ENCODE measurements around the gene C14orf180.

Gene C14orf180

GRCh38 chr14:104572024-104572626 is 7.4 kb upstream of the C14orf180 start:
- Histone ChIP-seq H3K27me3 (ENCODE audit: control insufficient read depth in 2 of 2, insufficient read depth in 2 of 2, low read length in 2 of 2) (no peaks in the 10 kb centered on the region), H3K27ac (ENCODE audit: low read depth in 2 of 2, low read length in 2 of 2) (no peak overlapping the region), H3K4me1 (ENCODE audit: control insufficient read depth in 2 of 2, insufficient read depth in 2 of 2, low read length in 2 of 2) (peaks cover 9 to 12% of the 10 kb centered on the region in 2 donors), H3K4me3 (ENCODE audit: low read length in 2 of 2) (no peak overlapping the region), H3K9ac (ENCODE audit: low read depth in 1 of 2, low read length in 2 of 2) (no peak overlapping the region), H3K9me3 (ENCODE audit: control insufficient read depth in 2 of 2, low read length in 2 of 2) (no peaks in the 10 kb centered on the region), H3K36me3 (ENCODE audit: control insufficient read depth in 2 of 2, insufficient read depth in 2 of 2, low read length in 2 of 2) (no peaks in the 10 kb centered on the region)

GRCh38 chr14:104572668-104573067 is 6.9 kb upstream of the C14orf180 start:
- Histone ChIP-seq H3K9ac (ENCODE audit: low read depth in 1 of 2, low read length in 2 of 2) (no peak overlapping the region), H3K36me3 (ENCODE audit: control insufficient read depth in 2 of 2, insufficient read depth in 2 of 2, low read length in 2 of 2) (no peaks in the 10 kb centered on the region), H3K4me1 (ENCODE audit: control insufficient read depth in 2 of 2, insufficient read depth in 2 of 2, low read length in 2 of 2) (peaks cover 14 to 17% of the 10 kb centered on the region in 2 donors), H3K27me3 (ENCODE audit: control insufficient read depth in 2 of 2, insufficient read depth in 2 of 2, low read length in 2 of 2) (no peaks in the 10 kb centered on the region), H3K27ac (ENCODE audit: low read depth in 2 of 2, low read length in 2 of 2) (no peak overlapping the region), H3K4me3 (ENCODE audit: low read length in 2 of 2) (no peak overlapping the region), H3K9me3 (ENCODE audit: control insufficient read depth in 2 of 2, low read length in 2 of 2) (no peaks in the 10 kb centered on the region)

- Histone ChIP-seq H3K4me3 (ENCODE audit: low read length in 2 of 2) (no peak overlapping the region), H3K9ac (ENCODE audit: low read depth in 1 of 2, low read length in 2 of 2) (no peak overlapping the region), H3K27ac (ENCODE audit: low read depth in 2 of 2, low read length in 2 of 2) (no peak overlapping the region), H3K4me1 (ENCODE audit: control insufficient read depth in 2 of 2, insufficient read depth in 2 of 2, low read length in 2 of 2) (peaks cover 19 to 21% of the 10 kb centered on the region in 2 donors), H3K27me3 (ENCODE audit: control insufficient read depth in 2 of 2, insufficient read depth in 2 of 2, low read length in 2 of 2) (no peaks in the 10 kb centered on the region), H3K9me3 (ENCODE audit: control insufficient read depth in 2 of 2, low read length in 2 of 2) (no peaks in the 10 kb centered on the region), H3K36me3 (ENCODE audit: control insufficient read depth in 2 of 2, insufficient read depth in 2 of 2, low read length in 2 of 2) (no peaks in the 10 kb centered on the region)
Observed at GRCh38 chr14:104573930-104574329, 5.6 kb upstream of the C14orf180 start.

GRCh38 chr14:104574536-104574935 is 5.0 kb upstream of the C14orf180 start:
- peaks cover 19 to 21% of the 10 kb centered on the region in 2 donors for H3K4me1 ChIP-seq (ENCODE audit: control insufficient read depth in 2 of 2, insufficient read depth in 2 of 2, low read length in 2 of 2)

GRCh38 chr14:104574978-104575583 is 4.5 kb upstream of the C14orf180 start:
- Histone ChIP-seq H3K4me1 (ENCODE audit: control insufficient read depth in 2 of 2, insufficient read depth in 2 of 2, low read length in 2 of 2) (peaks cover 19 to 21% of the 10 kb centered on the region in 2 donors), H3K27me3 (ENCODE audit: control insufficient read depth in 2 of 2, insufficient read depth in 2 of 2, low read length in 2 of 2) (no peaks in the 10 kb centered on the region), H3K9me3 (ENCODE audit: control insufficient read depth in 2 of 2, low read length in 2 of 2) (no peaks in the 10 kb centered on the region), H3K36me3 (ENCODE audit: control insufficient read depth in 2 of 2, insufficient read depth in 2 of 2, low read length in 2 of 2) (no peaks in the 10 kb centered on the region), H3K4me3 (ENCODE audit: low read length in 2 of 2) (no peak overlapping the region), H3K27ac (ENCODE audit: low read depth in 2 of 2, low read length in 2 of 2) (no peak overlapping the region), H3K9ac (ENCODE audit: low read depth in 1 of 2, low read length in 2 of 2) (no peak overlapping the region)

More at GRCh38 chr14:104574536-104574935, 5.0 kb upstream of the C14orf180 start:
- H3K9me3 ChIP-seq (ENCODE audit: control insufficient read depth in 2 of 2, low read length in 2 of 2): no peaks in the 10 kb centered on the region
- no peaks in the 10 kb centered on the region for H3K36me3 ChIP-seq (ENCODE audit: control insufficient read depth in 2 of 2, insufficient read depth in 2 of 2, low read length in 2 of 2)
- no peak overlapping the region for H3K9ac ChIP-seq (ENCODE audit: low read depth in 1 of 2, low read length in 2 of 2)
- no peak overlapping the region for H3K27ac ChIP-seq (ENCODE audit: low read depth in 2 of 2, low read length in 2 of 2)
- H3K4me3 ChIP-seq (ENCODE audit: low read length in 2 of 2): no peak overlapping the region
- H3K27me3 ChIP-seq (ENCODE audit: control insufficient read depth in 2 of 2, insufficient read depth in 2 of 2, low read length in 2 of 2): no peaks in the 10 kb centered on the region

GRCh38 chr14:104576232-104576969 is 3.2 kb upstream of the C14orf180 start:
- H3K4me1 ChIP-seq (ENCODE audit: control insufficient read depth in 2 of 2, insufficient read depth in 2 of 2, low read length in 2 of 2): peaks cover 19 to 21% of the 10 kb centered on the region in 2 donors
- H3K27ac ChIP-seq (ENCODE audit: low read depth in 2 of 2, low read length in 2 of 2): peak overlapping the region; percentile 62 to 82
- no peaks in the 10 kb centered on the region for H3K36me3 ChIP-seq (ENCODE audit: control insufficient read depth in 2 of 2, insufficient read depth in 2 of 2, low read length in 2 of 2)
- H3K27me3 ChIP-seq (ENCODE audit: control insufficient read depth in 2 of 2, insufficient read depth in 2 of 2, low read length in 2 of 2): no peaks in the 10 kb centered on the region
- H3K9me3 ChIP-seq (ENCODE audit: control insufficient read depth in 2 of 2, low read length in 2 of 2): no peaks in the 10 kb centered on the region
- H3K4me3 ChIP-seq (ENCODE audit: low read length in 2 of 2): no peak overlapping the region
- H3K9ac ChIP-seq (ENCODE audit: low read depth in 1 of 2, low read length in 2 of 2): peak overlapping the region; percentile 19 to 24

GRCh38 chr14:104576970-104577332 is 2.6 kb upstream of the C14orf180 start:
- Histone ChIP-seq H3K27ac (ENCODE audit: low read depth in 2 of 2, low read length in 2 of 2) (peak overlapping the region; percentile 62 to 82), H3K36me3 (ENCODE audit: control insufficient read depth in 2 of 2, insufficient read depth in 2 of 2, low read length in 2 of 2) (no peaks in the 10 kb centered on the region), H3K9me3 (ENCODE audit: control insufficient read depth in 2 of 2, low read length in 2 of 2) (no peaks in the 10 kb centered on the region), H3K4me1 (ENCODE audit: control insufficient read depth in 2 of 2, insufficient read depth in 2 of 2, low read length in 2 of 2) (peaks cover 19 to 21% of the 10 kb centered on the region in 2 donors), H3K4me3 (ENCODE audit: low read length in 2 of 2) (no peak overlapping the region), H3K27me3 (ENCODE audit: control insufficient read depth in 2 of 2, insufficient read depth in 2 of 2, low read length in 2 of 2) (no peaks in the 10 kb centered on the region), H3K9ac (ENCODE audit: low read depth in 1 of 2, low read length in 2 of 2) (peak overlapping the region in 1 of 2 donors; percentile 19)

- Histone ChIP-seq H3K9me3 (ENCODE audit: control insufficient read depth in 2 of 2, low read length in 2 of 2) (no peaks in the 10 kb centered on the region), H3K27me3 (ENCODE audit: control insufficient read depth in 2 of 2, insufficient read depth in 2 of 2, low read length in 2 of 2) (no peaks in the 10 kb centered on the region), H3K36me3 (ENCODE audit: control insufficient read depth in 2 of 2, insufficient read depth in 2 of 2, low read length in 2 of 2) (no peaks in the 10 kb centered on the region), H3K9ac (ENCODE audit: low read depth in 1 of 2, low read length in 2 of 2) (no peak overlapping the region), H3K4me1 (ENCODE audit: control insufficient read depth in 2 of 2, insufficient read depth in 2 of 2, low read length in 2 of 2) (peaks cover 19 to 21% of the 10 kb centered on the region in 2 donors), H3K27ac (ENCODE audit: low read depth in 2 of 2, low read length in 2 of 2) (peak overlapping the region; percentile 62 to 82), H3K4me3 (ENCODE audit: low read length in 2 of 2) (no peak overlapping the region)
Observed at GRCh38 chr14:104577426-104577825, 2.1 kb upstream of the C14orf180 start.

- no peaks in the 10 kb centered on the region for H3K27me3 ChIP-seq (ENCODE audit: control insufficient read depth in 2 of 2, insufficient read depth in 2 of 2, low read length in 2 of 2)
- H3K4me3 ChIP-seq (ENCODE audit: low read length in 2 of 2): no peak overlapping the region
- no peaks in the 10 kb centered on the region for H3K9me3 ChIP-seq (ENCODE audit: control insufficient read depth in 2 of 2, low read length in 2 of 2)
- H3K36me3 ChIP-seq (ENCODE audit: control insufficient read depth in 2 of 2, insufficient read depth in 2 of 2, low read length in 2 of 2): no peaks in the 10 kb centered on the region
- H3K4me1 ChIP-seq (ENCODE audit: control insufficient read depth in 2 of 2, insufficient read depth in 2 of 2, low read length in 2 of 2): peaks cover 19 to 21% of the 10 kb centered on the region in 2 donors
- H3K9ac ChIP-seq (ENCODE audit: low read depth in 1 of 2, low read length in 2 of 2): no peak overlapping the region
- no peak overlapping the region for H3K27ac ChIP-seq (ENCODE audit: low read depth in 2 of 2, low read length in 2 of 2)
Observed at GRCh38 chr14:104577847-104578301, 1.7 kb upstream of the C14orf180 start.

GRCh38 chr14:104578321-104578720 is 1.2 kb upstream of the C14orf180 start:
- Histone ChIP-seq H3K9me3 (ENCODE audit: control insufficient read depth in 2 of 2, low read length in 2 of 2) (no peaks in the 10 kb centered on the region), H3K27me3 (ENCODE audit: control insufficient read depth in 2 of 2, insufficient read depth in 2 of 2, low read length in 2 of 2) (no peaks in the 10 kb centered on the region), H3K36me3 (ENCODE audit: control insufficient read depth in 2 of 2, insufficient read depth in 2 of 2, low read length in 2 of 2) (no peaks in the 10 kb centered on the region), H3K27ac (ENCODE audit: low read depth in 2 of 2, low read length in 2 of 2) (no peak overlapping the region), H3K4me1 (ENCODE audit: control insufficient read depth in 2 of 2, insufficient read depth in 2 of 2, low read length in 2 of 2) (peaks cover 19 to 21% of the 10 kb centered on the region in 2 donors), H3K4me3 (ENCODE audit: low read length in 2 of 2) (no peak overlapping the region), H3K9ac (ENCODE audit: low read depth in 1 of 2, low read length in 2 of 2) (no peak overlapping the region)

Measured in mucosa of rectum (tissue), 2 donors.